Measurements from ENCODE around the gene BAMBI. TPM values are rescaled to one million over a fixed set of nuclear protein-coding genes. Genes with fewer than 3 reads are reported as not detected.

The BAMBI gene
- total RNA-seq, 1 experiment from 2014 or later, result 79.1 TPM

DNA sequence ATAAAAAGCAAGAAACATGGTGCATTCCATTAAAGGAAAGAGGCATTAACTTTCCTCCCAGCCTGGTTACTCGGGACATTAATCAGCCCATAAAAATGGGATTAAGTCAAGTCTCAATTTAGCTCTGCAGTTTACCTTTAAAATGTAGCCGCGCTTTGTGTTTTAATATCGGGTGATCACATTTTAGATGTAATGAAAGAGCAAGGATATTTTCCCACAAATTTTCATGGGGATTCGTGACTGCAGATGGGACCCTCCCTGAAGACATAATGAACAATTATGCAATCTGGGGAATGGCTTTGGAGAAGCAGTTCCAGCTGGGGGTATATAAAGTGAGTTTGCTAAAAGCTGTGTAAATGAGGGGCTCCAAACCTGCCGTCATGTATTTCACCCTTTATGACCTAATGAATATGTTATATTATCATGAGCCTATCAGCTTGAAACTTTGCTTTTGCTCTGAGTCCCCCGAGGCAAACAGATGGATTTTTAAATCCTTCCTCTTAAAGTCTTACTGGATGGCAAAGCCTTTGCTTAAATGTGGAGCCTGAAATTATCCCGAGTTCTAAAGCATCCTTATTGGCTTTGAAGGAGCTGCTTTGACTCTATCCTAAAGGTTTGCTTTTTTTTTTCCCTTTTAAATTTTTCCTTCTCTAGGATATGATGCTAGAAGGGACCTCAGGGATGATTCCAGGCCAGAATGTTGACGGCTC, 31.8 kb downstream of the BAMBI start:
- Histone ChIP-seq H3K4me3 (ENCODE audit: insufficient read depth, low read depth, low read length) (no peak overlapping the region), H3K27me3 (ENCODE audit: control insufficient read depth, insufficient read depth, low read length) (no peaks in the 10 kb centered on the region), H3K36me3 (replicated peaks; ENCODE audit: control insufficient read depth, insufficient read depth, low read length) (no peaks in the 10 kb centered on the region)
- no peak for DNase-seq

GRCh38 chr10:28710202-28710886, 33.0 kb downstream of the BAMBI start:
- no peak for DNase-seq
- H3K27me3 ChIP-seq (ENCODE audit: control insufficient read depth, insufficient read depth, low read length), result no peaks in the 10 kb centered on the region
- no peaks in the 10 kb centered on the region for H3K36me3 ChIP-seq (replicated peaks; ENCODE audit: control insufficient read depth, insufficient read depth, low read length)
- H3K4me3 ChIP-seq (ENCODE audit: insufficient read depth, low read depth, low read length), result no peak overlapping the region

- no peaks in the 10 kb centered on the region for H3K36me3 ChIP-seq (replicated peaks; ENCODE audit: control insufficient read depth, insufficient read depth, low read length)
- H3K4me3 ChIP-seq (ENCODE audit: insufficient read depth, low read depth, low read length), result no peak overlapping the region
- no peak for DNase-seq
- H3K27me3 ChIP-seq (ENCODE audit: control insufficient read depth, insufficient read depth, low read length), result no peaks in the 10 kb centered on the region
Observed at GRCh38 chr10:28711041-28711440, 33.7 kb downstream of the BAMBI start.

DNA sequence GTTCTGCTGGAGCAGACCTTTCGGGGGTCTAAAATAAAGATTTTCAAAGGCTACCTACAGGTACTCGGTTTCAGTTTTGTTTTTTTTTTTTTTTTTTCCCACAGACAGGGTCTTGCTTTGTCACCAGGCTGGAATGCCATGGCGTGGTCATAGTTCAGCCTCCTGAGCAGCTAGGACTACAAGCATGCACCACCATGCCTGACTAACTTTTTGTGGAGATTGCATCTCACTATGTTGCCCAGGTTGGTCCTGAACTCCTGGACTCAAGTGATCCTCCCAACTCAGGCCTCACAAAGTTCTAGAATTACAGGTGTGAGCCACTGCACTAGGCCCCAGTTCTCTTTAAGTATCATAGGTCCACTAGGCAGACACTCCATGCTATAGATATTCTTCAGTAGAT, 34.5 kb downstream of the BAMBI start:
- Histone ChIP-seq H3K4me3 (ENCODE audit: insufficient read depth, low read depth, low read length) (no peak overlapping the region), H3K27me3 (ENCODE audit: control insufficient read depth, insufficient read depth, low read length) (no peaks in the 10 kb centered on the region), H3K36me3 (replicated peaks; ENCODE audit: control insufficient read depth, insufficient read depth, low read length) (no peaks in the 10 kb centered on the region)
- no peak for DNase-seq

DNA sequence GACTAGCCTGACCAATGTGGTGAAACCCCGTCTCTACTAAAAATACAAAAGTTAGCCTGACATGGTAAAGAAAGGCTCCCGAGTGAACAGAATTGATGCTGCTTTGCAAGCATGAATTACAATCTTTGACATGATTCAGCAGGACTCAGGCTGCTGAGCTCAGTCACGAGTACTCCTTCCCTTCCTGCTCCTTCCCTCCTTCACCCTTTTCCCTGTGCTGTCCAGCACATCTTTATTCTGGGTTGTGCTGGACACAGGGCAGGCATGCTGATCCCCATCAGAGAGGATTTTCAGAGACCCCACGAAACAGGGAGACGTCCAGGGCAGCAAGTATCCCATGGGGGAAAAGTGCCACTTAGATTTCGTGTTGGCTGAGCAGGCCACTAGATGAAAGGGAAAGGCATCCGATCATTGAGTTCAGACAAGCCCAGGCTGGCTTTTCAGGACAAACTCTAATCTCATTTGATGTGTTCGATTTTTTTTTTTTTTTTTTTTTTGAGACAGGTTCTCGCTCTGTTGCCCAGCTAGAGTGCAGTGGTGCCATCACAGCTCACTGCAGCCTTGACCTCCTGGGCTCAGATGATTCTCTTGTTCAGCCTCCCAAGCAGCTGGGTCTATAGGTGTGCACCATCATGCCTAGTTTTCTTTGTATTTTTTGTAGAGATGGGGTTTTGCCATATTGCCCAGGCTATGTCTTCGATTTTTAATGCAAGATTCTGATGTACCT, 36.5 kb downstream of the BAMBI start:
- Histone ChIP-seq H3K4me3 (ENCODE audit: insufficient read depth, low read depth, low read length) (no peak overlapping the region), H3K36me3 (replicated peaks; ENCODE audit: control insufficient read depth, insufficient read depth, low read length) (no peaks in the 10 kb centered on the region), H3K27me3 (ENCODE audit: control insufficient read depth, insufficient read depth, low read length) (no peaks in the 10 kb centered on the region)
- DNase-seq, result no peak

DNA sequence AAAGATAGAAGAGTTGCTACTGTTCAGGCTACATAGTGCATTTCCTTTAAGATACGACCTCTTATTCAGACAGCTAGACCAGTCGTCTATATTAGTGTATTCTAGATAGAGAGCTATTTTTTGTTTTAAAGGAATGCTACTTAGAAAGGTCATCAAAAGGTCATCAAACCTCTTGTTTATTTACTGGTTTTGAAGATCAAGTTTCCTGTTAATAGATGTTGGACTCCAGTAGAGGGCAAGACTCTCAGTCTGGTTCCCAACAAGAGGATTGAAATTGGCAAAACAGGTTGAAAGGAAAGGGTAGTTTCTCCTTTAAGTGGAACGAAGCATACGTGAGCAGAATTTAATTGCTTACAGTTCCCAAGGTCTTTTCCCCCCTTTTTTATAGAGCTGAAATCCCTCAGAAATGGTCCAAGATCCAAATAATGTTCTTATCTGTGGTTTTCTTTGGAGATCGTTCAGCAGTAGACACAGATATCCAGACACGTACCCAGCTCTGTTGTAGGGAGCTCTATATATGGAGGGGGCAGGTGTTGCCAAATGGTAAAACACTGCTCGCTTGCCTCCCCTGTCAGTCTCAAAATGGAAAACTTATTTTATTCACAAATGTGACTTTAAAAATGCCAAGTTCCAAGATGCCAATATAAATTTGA, 37.2 kb downstream of the BAMBI start:
- no peak for DNase-seq
- Histone ChIP-seq H3K27me3 (ENCODE audit: control insufficient read depth, insufficient read depth, low read length) (no peaks in the 10 kb centered on the region), H3K4me3 (ENCODE audit: insufficient read depth, low read depth, low read length) (no peak overlapping the region), H3K36me3 (replicated peaks; ENCODE audit: control insufficient read depth, insufficient read depth, low read length) (no peaks in the 10 kb centered on the region)

DNA sequence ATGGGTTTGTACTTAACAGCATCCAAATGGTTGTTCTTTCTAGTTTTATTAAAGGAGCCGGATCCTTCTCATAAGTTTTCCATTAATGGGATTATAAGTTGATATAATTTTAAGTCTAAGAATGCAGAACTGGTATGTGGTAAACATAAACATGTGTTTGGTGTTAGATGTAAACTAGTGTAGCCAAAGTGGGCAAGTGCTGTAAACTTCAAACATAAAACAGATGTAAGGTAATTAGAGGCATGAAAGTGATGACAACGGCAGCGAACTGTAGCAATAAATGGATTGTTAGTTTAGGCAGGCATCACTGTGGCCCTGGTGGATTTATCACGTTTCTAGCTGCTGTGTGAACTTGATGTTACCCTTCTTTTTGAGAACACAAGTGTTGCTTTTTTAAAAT, 37.9 kb downstream of the BAMBI start:
- Histone ChIP-seq H3K27me3 (ENCODE audit: control insufficient read depth, insufficient read depth, low read length) (no peaks in the 10 kb centered on the region), H3K36me3 (replicated peaks; ENCODE audit: control insufficient read depth, insufficient read depth, low read length) (no peaks in the 10 kb centered on the region), H3K4me3 (ENCODE audit: insufficient read depth, low read depth, low read length) (no peak overlapping the region)
- DNase-seq, result no peak

GRCh38 chr10:28715757-28716156, 38.4 kb downstream of the BAMBI start:
- H3K36me3 ChIP-seq (replicated peaks; ENCODE audit: control insufficient read depth, insufficient read depth, low read length), result no peaks in the 10 kb centered on the region
- H3K27me3 ChIP-seq (ENCODE audit: control insufficient read depth, insufficient read depth, low read length), result no peaks in the 10 kb centered on the region
- no peak overlapping the region for H3K4me3 ChIP-seq (ENCODE audit: insufficient read depth, low read depth, low read length)
- no peak for DNase-seq

DNA sequence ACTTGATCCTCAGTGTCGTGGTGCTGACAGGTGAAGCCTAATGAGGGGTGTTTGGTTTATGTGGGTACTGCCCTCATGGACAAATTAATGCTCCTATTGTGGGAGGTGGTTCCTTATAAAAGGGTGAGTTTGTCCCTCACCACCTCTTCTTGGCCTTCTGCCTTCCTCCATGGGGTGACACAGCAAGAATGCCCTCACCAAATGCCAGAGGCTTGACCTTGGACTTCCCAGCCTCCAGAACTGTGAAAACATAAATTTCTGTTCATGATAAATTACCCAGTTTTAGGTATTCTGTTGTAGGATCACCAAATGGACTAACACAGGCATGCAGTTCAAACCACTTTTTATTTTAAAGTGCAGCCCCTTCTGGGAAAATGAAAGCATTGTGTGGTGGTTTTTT, 39.4 kb downstream of the BAMBI start:
- peaks cover 2% of the 10 kb centered on the region; the same call in 1 of the 2 replicates for H3K27me3 ChIP-seq (ENCODE audit: control insufficient read depth, insufficient read depth, low read length)
- no peak for DNase-seq
- H3K36me3 ChIP-seq (replicated peaks; ENCODE audit: control insufficient read depth, insufficient read depth, low read length), result no peaks in the 10 kb centered on the region
- no peak overlapping the region for H3K4me3 ChIP-seq (ENCODE audit: insufficient read depth, low read depth, low read length)

DNA sequence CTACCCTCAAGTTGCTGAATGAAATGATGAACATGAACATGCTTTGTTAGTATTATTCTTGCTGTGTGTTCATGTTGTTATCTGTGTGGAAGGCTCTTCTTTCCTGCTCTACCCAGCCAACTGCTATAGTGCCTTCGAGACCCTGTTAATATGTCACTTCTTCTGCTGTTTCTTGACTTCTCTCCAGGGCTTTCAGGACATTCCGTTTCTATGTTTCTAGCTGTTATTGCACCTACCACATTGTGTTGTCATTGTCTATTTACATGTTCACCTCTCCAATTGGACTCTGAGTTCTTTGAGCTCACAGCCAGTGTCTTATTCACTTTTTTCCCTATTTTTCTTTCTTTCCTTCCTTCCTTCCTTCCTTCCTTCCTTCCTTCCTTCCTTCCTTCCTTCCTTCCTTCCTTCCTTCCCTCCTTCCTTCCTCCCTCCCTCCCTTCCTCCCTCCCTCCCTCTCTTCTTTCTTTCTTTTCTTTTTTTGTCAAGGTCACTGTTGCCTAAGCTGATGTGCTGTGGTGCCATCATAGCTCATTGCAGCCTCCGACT, 40.4 kb downstream of the BAMBI start:
- no peaks in the 10 kb centered on the region for H3K36me3 ChIP-seq (replicated peaks; ENCODE audit: control insufficient read depth, insufficient read depth, low read length)
- no peak overlapping the region for H3K4me3 ChIP-seq (ENCODE audit: insufficient read depth, low read depth, low read length)
- DNase-seq, result no peak
- peaks cover 9% of the 10 kb centered on the region for H3K27me3 ChIP-seq (ENCODE audit: control insufficient read depth, insufficient read depth, low read length)

DNA sequence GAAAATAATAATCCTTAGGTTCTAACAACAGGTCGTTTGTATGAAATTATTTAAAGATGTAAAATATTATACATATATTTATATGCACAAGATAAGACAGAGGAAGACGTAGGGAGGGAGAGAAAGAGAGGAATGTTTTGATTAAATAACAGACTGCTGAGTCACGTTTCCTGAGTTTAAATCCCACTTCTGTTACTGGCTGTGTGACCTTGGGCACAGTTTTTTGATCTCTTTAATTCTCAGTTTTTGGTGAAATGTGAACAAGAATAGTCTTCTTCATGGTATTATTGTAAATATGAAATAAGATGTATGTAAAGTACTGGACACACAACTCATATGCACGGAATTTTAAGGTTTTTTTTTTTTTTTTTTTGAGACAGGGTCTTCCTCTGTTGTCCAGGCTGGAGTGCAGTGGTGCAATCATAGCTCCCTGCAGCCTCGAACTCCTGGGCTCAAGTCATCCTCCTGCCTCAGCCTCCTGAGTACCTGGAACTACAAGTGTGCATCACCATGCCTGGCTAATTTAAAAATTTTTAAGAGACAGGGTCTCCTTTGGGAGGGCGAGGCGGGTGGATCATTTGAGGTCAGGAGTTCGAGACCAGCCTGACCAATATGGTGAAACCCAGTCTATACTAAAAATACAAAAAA, 42.6 kb downstream of the BAMBI start:
- peaks cover 12% of the 10 kb centered on the region for H3K27me3 ChIP-seq (ENCODE audit: control insufficient read depth, insufficient read depth, low read length)
- DNase-seq, result no peak
- H3K4me3 ChIP-seq (ENCODE audit: insufficient read depth, low read depth, low read length), result no peak overlapping the region
- H3K36me3 ChIP-seq (replicated peaks; ENCODE audit: control insufficient read depth, insufficient read depth, low read length), result no peaks in the 10 kb centered on the region

DNA sequence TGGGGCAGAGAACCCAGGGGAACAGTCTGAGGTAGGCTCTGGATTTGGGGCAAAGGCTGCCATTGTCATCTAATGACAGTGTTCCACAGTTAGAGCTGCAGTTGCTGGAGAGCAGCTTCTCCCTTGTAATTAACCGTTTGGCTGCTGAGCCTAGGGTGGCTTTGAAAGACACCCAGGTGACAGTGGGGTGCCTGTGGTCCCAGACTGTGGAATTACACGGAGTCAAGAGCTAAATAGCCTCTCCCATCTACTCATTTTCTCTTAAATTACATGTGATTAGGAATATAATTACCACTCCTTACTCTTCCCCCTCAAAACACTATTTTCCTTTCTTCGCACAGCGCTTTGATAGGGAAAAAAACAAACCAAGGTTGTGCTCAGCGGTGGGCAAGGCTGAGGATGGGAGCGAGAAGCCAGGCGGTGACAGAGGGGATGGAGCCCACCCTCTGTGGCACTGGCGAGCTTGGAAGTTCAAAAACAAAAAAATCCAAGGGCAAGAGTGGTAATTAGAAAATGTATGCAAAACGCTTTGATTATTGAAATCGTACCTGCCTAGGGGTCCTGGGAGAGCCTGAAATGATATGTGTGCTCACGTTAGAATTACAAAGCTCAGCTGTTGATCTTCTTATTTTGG, 44.1 kb downstream of the BAMBI start:
- peaks cover 12% of the 10 kb centered on the region for H3K27me3 ChIP-seq (ENCODE audit: control insufficient read depth, insufficient read depth, low read length)
- peak; percentile 25 for DNase-seq
- H3K4me3 ChIP-seq (ENCODE audit: insufficient read depth, low read depth, low read length), result peak overlapping the region; percentile 60
- no peaks in the 10 kb centered on the region for H3K36me3 ChIP-seq (replicated peaks; ENCODE audit: control insufficient read depth, insufficient read depth, low read length)

DNA sequence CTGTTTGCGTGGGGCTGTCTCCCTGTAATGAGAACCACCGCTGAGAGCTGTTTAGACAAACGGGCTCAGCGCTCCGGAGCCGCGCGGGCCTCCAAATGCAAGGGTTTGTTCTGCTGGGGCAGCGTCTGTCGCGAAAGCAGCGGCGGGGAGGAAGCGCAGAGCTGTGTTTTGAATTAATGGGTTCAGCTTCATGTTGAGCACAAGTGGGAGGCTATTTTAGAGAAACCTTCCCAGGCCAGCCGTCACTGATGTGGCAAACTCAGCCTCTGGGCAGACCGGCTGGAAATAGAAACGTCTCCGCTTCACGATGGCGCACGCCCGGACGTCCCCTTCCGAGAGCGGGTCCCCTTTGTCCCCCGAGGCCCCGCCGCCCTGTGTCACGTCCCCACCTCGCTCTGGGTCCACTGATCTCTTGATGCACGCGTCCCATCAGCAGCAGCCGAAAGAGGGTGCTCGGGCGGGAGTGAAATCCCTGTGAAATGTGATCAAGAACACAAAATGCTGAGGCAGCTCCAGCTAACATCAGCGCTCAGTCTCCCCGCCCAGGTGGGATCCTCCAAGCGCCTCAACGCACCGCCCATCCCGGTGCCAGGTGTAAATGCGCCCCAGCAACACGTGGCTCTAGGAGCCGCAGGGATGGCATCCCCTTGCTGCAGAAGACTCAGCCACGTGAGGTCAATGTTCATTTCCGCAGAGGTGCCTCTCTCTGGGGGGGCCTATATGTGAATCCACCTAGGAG, 44.9 kb downstream of the BAMBI start:
- H3K4me3 ChIP-seq (ENCODE audit: insufficient read depth, low read depth, low read length), result peak overlapping the region; percentile 60
- no peaks in the 10 kb centered on the region for H3K36me3 ChIP-seq (replicated peaks; ENCODE audit: control insufficient read depth, insufficient read depth, low read length)
- DNase-seq, result peak; percentile 71

More for the DNA sequence above, 44.9 kb downstream of the BAMBI start:
- H3K27me3 ChIP-seq (ENCODE audit: control insufficient read depth, insufficient read depth, low read length), result peaks cover 12% of the 10 kb centered on the region

Data from H7 (cell line).